Cortex of kidney (tissue), 1 donor: Measurements from ENCODE around the gene DHRSX.
"Not testable (repeated sequence)": the region's sequence is repeated elsewhere in the genome, so short reads cannot be mapped to it uniquely, and the experiment has no call there.

Source experiments
- DNase-seq: peaks from one replicate; lab custom pipeline; 2025; lab: John Stamatoyannopoulos, UW

The DHRSX gene

GRCh38 chrX:2395261-2395992 is 105.3 kb downstream of the DHRSX start:
- no peak for DNase-seq

DNA sequence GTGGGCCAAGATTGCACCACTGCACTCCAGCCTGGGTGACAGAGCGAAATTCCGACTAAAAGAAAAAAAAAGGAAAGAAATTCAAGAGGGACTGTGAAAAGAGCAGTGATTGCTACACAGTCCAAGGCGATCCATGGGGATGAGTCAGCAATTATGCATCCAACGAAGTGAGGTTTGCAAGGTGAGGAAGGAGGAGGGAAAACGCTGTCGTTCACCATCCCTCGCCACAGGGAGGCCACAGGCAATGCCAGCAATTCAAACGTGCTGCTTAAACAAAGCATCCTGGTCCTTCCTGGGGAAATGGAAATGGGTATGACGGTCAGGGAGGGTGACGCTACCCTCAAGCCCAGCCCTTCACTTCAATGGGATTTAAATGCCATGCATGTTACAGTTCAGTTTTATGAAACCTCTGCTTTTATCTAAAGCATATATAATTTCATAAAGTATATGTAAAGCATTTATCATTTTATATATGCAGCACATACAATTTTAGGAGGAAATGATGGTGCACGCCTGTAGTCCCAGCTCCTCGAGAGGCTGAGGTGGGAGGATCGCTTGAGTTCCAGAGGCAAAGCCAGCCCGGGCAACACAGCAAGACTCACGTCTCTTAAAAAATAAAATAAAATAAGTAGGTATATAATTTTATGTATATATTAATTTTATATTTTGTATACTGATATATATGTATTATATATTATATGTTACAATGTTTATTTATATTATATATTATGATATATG is 108.7 kb downstream of the DHRSX start:
- DNase-seq = no peak

GRCh38 chrX:2390754-2391153 is 110.0 kb downstream of the DHRSX start:
- DNase-seq = no peak

- not testable (repeated sequence) for DNase-seq
Measured at GRCh38 chrX:2389731-2390130, 111.0 kb downstream of the DHRSX start.

GRCh38 chrX:2389324-2389723 is 111.5 kb downstream of the DHRSX start:
- DNase-seq = no peak

- DNase-seq = no peak
Measured at GRCh38 chrX:2388669-2389068, 112.1 kb downstream of the DHRSX start.

DNA sequence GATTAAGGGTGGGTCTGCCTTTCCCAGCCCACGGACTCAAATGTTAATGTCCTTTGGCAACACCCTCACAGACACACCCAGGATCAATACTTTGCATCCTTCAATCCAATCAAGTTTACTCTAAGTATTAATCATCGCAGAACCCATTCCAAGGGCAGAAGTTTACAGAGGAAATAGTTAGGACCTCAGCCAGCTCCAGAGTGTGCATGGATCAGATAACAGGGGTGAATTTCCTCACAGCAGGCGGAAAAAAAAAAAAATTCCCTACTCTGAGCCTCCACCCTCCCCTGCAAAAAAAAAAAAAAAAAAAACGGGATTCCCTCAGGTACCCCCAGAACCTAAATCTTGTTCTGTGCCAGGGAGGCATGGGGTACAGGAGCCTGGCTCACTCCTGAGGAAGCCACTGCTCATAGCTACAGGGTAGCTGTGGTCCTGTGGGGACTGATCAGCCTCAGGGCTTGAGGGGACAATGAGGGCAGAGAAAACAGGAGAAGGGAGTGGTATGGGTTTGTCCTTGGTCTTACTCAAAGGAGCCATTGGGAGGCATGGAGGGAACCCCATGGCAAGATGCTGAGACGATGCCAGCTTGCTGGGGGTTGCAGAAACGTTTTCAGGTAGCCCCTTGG is 113.0 kb downstream of the DHRSX start:
- no peak for DNase-seq

DNA sequence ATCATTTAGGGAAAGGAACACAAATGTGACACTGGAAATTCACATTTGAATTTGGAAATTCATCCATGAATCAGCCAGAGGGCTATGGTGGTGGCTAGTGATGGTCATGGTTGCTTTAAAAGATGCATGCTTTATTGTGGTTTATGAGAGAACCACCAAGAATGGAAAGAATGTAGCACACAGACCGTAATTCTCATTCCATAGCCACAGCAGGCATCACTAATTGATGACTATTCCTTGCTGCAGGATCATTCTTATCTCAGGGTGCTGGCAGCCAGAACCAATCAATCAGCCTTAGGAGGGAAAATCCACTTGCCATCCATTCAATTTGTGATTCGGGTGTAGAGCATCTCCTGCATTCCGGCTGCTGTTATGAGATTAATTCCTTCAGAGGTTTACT is 115.6 kb downstream of the DHRSX start:
- no peak for DNase-seq

GRCh38 chrX:2384486-2384885 is 116.3 kb downstream of the DHRSX start:
- DNase-seq = no peak

GRCh38 chrX:2383735-2384134 is 117.0 kb downstream of the DHRSX start:
- DNase-seq = no peak

DNA sequence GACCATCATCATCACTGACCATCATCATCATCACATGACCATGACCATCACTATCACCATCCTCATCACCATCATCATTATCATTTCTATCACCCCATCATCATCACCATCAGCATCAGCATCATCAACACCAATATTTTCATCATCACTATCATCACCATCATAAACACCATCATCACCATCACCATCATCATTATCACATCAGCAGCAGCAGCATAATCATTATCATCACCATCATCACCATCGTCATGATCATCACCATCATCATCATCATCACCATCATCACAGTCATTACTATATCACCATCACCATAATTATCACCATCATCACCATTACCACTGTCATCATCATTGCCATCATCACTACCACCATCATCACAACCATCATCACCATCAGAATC is 117.6 kb downstream of the DHRSX start:
- DNase-seq = no peak

DNA sequence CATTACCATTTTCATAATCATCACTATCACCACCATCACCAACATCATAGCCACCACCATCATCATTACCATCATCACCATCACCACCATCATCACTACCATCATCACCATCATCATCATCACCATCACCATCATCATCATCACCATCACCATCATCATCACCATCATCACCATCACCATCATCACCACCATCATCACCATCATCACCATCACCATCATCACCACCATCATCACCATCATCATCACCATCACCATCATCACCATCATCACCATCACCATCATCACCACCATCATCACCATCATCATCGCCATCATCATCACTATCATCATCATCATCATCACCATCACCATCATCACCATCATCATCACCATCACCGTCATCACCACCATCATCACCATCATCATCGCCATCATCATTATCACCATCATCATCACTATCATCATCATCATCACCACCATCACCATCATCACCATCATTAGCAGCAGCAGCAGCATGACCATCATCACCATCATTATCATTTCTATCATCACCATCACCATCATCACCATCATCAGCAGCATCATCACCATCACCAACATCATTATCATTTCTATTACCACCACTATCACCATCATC is 118.2 kb downstream of the DHRSX start:
- DNase-seq = not testable (repeated sequence)

- no peak for DNase-seq
Measured at GRCh38 chrX:2376166-2376565, 124.6 kb downstream of the DHRSX start.

DNA sequence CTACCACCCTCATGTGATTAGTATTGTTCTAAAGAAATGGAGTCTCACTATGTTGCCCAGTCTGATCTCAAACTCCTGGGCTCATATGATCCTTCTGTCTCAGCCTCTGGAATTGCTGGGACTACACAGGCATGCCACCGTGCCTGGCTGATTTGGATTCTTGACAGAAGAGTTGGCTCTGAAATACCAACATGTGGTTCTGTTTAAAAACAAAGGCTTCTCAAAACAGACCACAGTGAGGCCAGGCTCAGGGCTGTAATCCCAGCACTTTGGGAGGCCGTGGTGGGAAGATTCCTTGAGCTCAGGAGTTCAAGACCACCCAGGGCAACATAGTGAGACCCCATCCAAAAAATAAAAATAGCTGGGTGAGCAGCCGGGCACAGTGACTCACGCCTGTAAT is 126.7 kb downstream of the DHRSX start:
- no peak for DNase-seq

DNA sequence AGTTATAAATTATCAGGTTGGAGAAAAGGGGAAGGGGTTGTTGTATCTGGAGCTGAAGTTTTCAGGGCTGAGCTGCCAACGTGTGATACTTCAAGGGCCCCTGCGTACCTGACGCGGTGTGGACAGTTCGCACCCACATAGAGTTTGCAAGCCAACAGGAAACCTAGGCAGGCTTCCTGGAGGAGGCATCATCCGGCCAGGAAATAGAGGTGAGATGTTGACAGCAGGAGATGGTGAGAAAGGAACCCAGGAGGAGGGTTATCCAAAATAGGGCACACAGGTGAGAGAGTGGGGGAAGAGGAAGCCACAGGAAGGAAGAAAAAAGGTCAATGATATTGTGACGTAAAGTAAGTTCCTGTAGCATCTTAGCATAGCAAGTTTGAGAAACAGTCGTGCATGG is 127.2 kb downstream of the DHRSX start:
- no peak for DNase-seq

GRCh38 chrX:2371026-2371711 is 129.6 kb downstream of the DHRSX start:
- DNase-seq = no peak

DNA sequence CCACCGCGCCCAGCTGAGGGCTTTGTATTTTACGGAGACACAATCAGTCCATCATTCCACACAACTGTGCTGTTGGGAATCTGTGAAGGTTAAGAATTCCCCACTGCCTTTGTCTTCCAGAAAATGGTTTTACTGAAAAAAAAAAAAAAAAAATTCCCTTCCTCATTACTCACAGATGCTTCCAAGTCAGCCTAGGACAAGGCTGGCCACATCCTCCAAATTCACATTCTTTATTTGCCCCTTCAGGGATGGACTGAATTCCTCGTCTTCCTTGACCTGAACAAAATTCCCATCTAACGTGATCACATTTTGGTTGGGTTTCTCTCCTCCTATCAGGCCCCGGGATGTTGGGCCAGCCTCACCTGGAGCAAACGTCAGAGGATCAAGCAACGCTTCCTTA is 130.3 kb downstream of the DHRSX start:
- DNase-seq = no peak

DNA sequence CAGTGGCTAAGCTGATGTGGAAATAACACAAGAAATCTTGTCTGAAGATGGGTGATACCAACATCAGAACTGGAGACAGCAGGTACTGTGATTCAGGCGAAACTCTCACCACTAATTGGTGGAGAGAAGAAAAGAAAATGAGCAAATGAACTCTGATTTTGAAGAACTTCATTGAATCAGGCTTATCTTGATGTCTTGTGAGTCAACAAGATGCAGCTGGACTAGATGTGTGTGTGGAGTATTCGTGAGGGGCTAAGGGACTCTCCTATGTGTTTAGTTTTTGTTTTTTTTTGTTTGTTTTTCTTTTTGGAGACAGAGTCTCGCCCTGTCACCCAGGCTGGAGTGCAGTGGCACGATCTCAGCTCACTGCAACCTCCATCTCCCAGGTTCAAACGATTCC is 131.6 kb downstream of the DHRSX start:
- no peak for DNase-seq

DNA sequence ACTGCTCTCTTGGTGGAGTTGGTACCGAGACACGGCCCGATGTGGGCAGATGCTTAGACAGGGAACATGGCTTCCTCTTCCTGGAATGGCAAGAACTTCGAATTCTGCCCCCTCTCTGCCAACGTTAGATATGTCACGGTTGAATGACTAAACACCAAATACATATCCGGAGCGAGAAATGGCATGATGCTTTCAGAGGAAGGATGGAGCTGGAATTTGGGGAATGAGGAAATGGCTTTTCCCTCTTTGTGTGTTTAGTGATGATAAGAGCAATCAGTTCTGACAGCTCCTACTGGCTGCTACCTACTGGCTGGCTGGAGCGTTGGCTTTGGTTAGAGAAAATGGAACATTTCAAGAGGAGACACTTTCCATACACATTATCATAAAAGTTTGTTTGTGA is 140.0 kb downstream of the DHRSX start:
- no peak for DNase-seq

GRCh38 chrX:2359522-2359921 is 141.3 kb downstream of the DHRSX start:
- DNase-seq = not testable (repeated sequence)

DNA sequence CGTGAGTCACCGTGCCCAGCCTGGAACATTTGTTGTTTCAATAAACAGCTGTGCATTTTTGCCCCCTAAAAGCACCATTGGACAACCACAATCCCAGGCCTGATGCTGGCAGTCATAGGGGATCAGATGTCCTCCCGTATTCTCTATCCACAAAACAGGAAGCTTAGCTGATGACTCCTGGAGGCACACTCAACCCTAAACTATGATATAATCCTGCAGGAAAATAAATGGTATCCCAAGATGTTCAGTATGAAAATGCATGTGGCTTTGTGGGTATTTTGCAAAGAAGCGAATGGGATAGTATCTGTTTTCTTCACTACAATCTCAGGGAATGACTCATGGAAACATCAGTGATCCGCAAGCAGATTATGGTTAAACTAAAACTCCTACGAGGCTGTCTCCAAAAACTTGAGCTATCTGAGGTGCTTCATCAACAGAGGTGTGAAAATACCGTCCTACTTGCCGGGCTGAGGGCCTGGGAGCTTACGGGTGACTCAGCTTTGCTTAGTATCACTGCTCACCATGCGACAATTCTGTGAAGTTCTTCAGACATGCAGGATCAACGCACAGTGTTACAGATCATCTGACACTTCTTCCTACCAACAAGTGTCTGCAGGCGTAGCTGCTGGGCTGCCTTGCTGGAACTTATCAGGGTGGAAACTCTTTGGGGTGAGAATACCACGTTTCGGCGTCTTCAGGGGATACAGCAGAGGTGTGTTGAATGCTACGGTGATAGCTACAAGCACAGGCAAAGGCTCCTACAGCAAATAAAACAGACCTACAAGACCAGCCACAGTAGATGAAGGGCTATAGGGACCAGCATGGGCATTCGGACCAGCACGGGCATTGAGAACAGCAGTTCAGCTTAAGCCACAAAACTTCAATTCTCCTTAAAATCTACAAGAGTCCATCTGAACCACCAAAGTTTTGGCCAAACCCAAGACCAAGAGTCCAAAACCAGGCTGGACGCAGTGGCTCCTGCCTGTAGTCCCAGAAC is 148.5 kb downstream of the DHRSX start:
- no peak for DNase-seq
